Small intestine (tissue), 7 donors: Measurements from ENCODE around the gene SMPD2. TPM values are rescaled to one million over a fixed set of nuclear protein-coding genes. Genes with fewer than 3 reads are reported as not detected.

Source experiments
- DNase-seq, 2 donors: peaks; one replicate each; pipeline versions ENCODE4 v3.0.0 to v3.0.0-alpha.2; 2013
- FAIRE-seq: peaks from 2 replicates; lab custom pipeline; 2012; peaks lifted over from hg19 to GRCh38; lab: Jason Lieb, UNC
- H3K27ac ChIP-seq, 3 donors: one replicate each; pipeline ENCODE4 v1.5.1; 2013; ENCODE audit warnings: low read length in 2 of 3, mild to moderate bottlenecking in 2 of 3, control low read depth in 1 of 3, inconsistent platforms in 1 of 3, low read depth in 1 of 3, moderate library complexity in 1 of 3
- H3K27me3 ChIP-seq, 3 donors: one replicate each; pipeline ENCODE4 v1.6.1; 2013; ENCODE audit warnings: low read length in 3 of 3, inconsistent platforms in 1 of 3; ENCODE audit not compliant: control insufficient read depth in 3 of 3, insufficient read depth in 3 of 3
- H3K36me3 ChIP-seq, 3 donors: one replicate each; pipeline ENCODE4 v1.6.1; 2013; ENCODE audit warnings: low read length in 3 of 3, inconsistent platforms in 1 of 3, low read depth in 1 of 3, mild to moderate bottlenecking in 1 of 3, moderate library complexity in 1 of 3; ENCODE audit not compliant: control insufficient read depth in 3 of 3, insufficient read depth in 2 of 3
- H3K4me1 ChIP-seq, 3 donors: one replicate each; pipeline ENCODE4 v1.6.1; 2013; ENCODE audit warnings: low read length in 2 of 3, inconsistent platforms in 1 of 3, low read depth in 1 of 3, mild to moderate bottlenecking in 1 of 3, moderate library complexity in 1 of 3; ENCODE audit not compliant: control insufficient read depth in 3 of 3, insufficient read depth in 2 of 3
- H3K4me3 ChIP-seq, 3 donors: one replicate each; pipeline ENCODE4 v1.5.1; 2013; ENCODE audit warnings: low read length in 3 of 3, control low read depth in 1 of 3, inconsistent platforms in 1 of 3, low read depth in 1 of 3, mild to moderate bottlenecking in 1 of 3, moderate library complexity in 1 of 3
- H3K9me3 ChIP-seq, 2 donors: one replicate each; pipeline ENCODE4 v1.6.1; 2013; ENCODE audit warnings: low read depth in 1 of 2, low read length in 1 of 2; ENCODE audit not compliant: control insufficient read depth in 2 of 2, insufficient read depth in 1 of 2
- WGBS, 3 donors: extraction: QIAGEN DNeasy Blood & Tissue Kit; methylation state at CpG; one replicate each; pipeline ENCODE4 v1.1.7; 2013; 5-methylcytosine and 5-hydroxymethylcytosine counted together
- polyA plus RNA-seq, 4 donors: library from polyadenylated mRNA; stranded (reverse) in 3 of 4; unstranded in 1 of 4; fragments of 200-250 nt in 3 of 4; fragments of 120-200 nt in 1 of 4; gene quantifications; one replicate each; pipeline versions ENCODE4 v1.2.1 to v1.2.3, GENCODE V29; 2013
- donor health status: healthy with polysubstance abuse.
- donor health status: control.
- donor health status: control.
- donor health status: Bipolar disorder and iron deficiency.
- donor health status: healthy.

The SMPD2 gene
- polyA plus RNA-seq, 4 donors = 14.3 to 19.5 (median 16.8) TPM

GRCh38 chr6:109417646-109418045 lies 22.9 kb upstream of the SMPD2 start:
- Histone ChIP-seq H3K27me3 (no peaks in the 10 kb centered on the region), H3K9me3 (no peaks in the 10 kb centered on the region), H3K27ac (no peak overlapping the region), H3K4me3 (no peak overlapping the region), H3K4me1 (no peaks in the 10 kb centered on the region), H3K36me3 (peaks cover 0 to 4% (median 0%) of the 10 kb centered on the region in 3 donors)
- DNase-seq = no peak
- FAIRE-seq = no peak
- WGBS, 3 donors = 84 to 90% (median 90%) methylated on average over 4 of the region's 4 CpGs

- 55 to 62% (median 61%) methylated on average over 1 of the region's 1 CpG for WGBS, 3 donors
- FAIRE-seq (no peak), DNase-seq (no peak)
- H3K36me3 ChIP-seq = peaks cover 0 to 8% (median 0%) of the 10 kb centered on the region in 3 donors
- no peak overlapping the region for H3K4me3 ChIP-seq
- no peaks in the 10 kb centered on the region for H3K9me3 ChIP-seq
- no peaks in the 10 kb centered on the region for H3K27me3 ChIP-seq
- H3K4me1 ChIP-seq = no peaks in the 10 kb centered on the region
- no peak overlapping the region for H3K27ac ChIP-seq
Measured at GRCh38 chr6:109420751-109421150, 19.8 kb upstream of the SMPD2 start.

GRCh38 chr6:109421184-109421583 lies 19.3 kb upstream of the SMPD2 start:
- Histone ChIP-seq H3K27ac (no peak overlapping the region), H3K9me3 (no peaks in the 10 kb centered on the region), H3K4me1 (no peaks in the 10 kb centered on the region), H3K36me3 (peaks cover 0 to 8% (median 0%) of the 10 kb centered on the region in 3 donors), H3K4me3 (no peak overlapping the region), H3K27me3 (no peaks in the 10 kb centered on the region)
- no peak for FAIRE-seq
- DNase-seq = no peak
- 77 to 92% (median 80%) methylated on average over 1 of the region's 1 CpG for WGBS, 3 donors

GRCh38 chr6:109424946-109425345 lies 15.6 kb upstream of the SMPD2 start:
- DNase-seq (no peak), FAIRE-seq (no peak)
- no peaks in the 10 kb centered on the region for H3K27me3 ChIP-seq
- peaks cover 0 to 4% (median 0%) of the 10 kb centered on the region in 3 donors for H3K36me3 ChIP-seq
- H3K4me1 ChIP-seq = no peaks in the 10 kb centered on the region
- no peaks in the 10 kb centered on the region for H3K9me3 ChIP-seq
- H3K27ac ChIP-seq = no peak overlapping the region
- whole genome bisulfite sequencing, 3 donors = 83 to 89% (median 85%) methylated on average over 2 of the region's 2 CpGs
- no peak overlapping the region for H3K4me3 ChIP-seq

- no peak overlapping the region for H3K27ac ChIP-seq
- no peaks in the 10 kb centered on the region for H3K27me3 ChIP-seq
- DNase-seq (no peak), FAIRE-seq (no peak)
- H3K36me3 ChIP-seq = peaks cover 0 to 2% (median 0%) of the 10 kb centered on the region in 3 donors
- H3K4me3 ChIP-seq = no peak overlapping the region
- no peaks in the 10 kb centered on the region for H3K4me1 ChIP-seq
- no peaks in the 10 kb centered on the region for H3K9me3 ChIP-seq
- WGBS, 3 donors = 38 to 49% (median 40%) methylated on average over 7 of the region's 7 CpGs
Measured at GRCh38 chr6:109428889-109429477, 11.5 kb upstream of the SMPD2 start.

- no peaks in the 10 kb centered on the region for H3K4me1 ChIP-seq
- H3K27ac ChIP-seq = no peak overlapping the region
- no peaks in the 10 kb centered on the region for H3K27me3 ChIP-seq
- FAIRE-seq (no peak), DNase-seq (no peak)
- no peaks in the 10 kb centered on the region for H3K9me3 ChIP-seq
- no peak overlapping the region for H3K4me3 ChIP-seq
- no peaks in the 10 kb centered on the region for H3K36me3 ChIP-seq
- WGBS, 3 donors = 87 to 99% (median 98%) methylated on average over 3 of the region's 3 CpGs
Measured at GRCh38 chr6:109429496-109429895, 11.0 kb upstream of the SMPD2 start.

GRCh38 chr6:109434456-109434855 lies 6.1 kb upstream of the SMPD2 start:
- Histone ChIP-seq H3K27me3 (no peaks in the 10 kb centered on the region), H3K27ac (no peak overlapping the region), H3K9me3 (no peaks in the 10 kb centered on the region), H3K36me3 (peaks cover 0 to 2% (median 0%) of the 10 kb centered on the region in 3 donors), H3K4me3 (no peak overlapping the region), H3K4me1 (no peaks in the 10 kb centered on the region)
- FAIRE-seq = no peak
- WGBS, 3 donors = 50 to 66% (median 57%) methylated on average over 2 of the region's 2 CpGs
- no peak for DNase-seq

GRCh38 chr6:109436041-109436440 lies 4.5 kb upstream of the SMPD2 start:
- Histone ChIP-seq H3K36me3 (peaks cover 0 to 2% (median 0%) of the 10 kb centered on the region in 3 donors), H3K4me1 (no peaks in the 10 kb centered on the region), H3K9me3 (no peaks in the 10 kb centered on the region), H3K4me3 (no peak overlapping the region), H3K27ac (no peak overlapping the region), H3K27me3 (no peaks in the 10 kb centered on the region)
- DNase-seq = no peak
- WGBS, 3 donors = 85 to 96% (median 92%) methylated on average over 5 of the region's 5 CpGs
- no peak for FAIRE-seq
